ENCODE measurements around the gene RHBDL3. TPM values are rescaled to one million over a fixed set of nuclear protein-coding genes. Genes with fewer than 3 reads are reported as not detected.

Gene RHBDL3
- total and polyA plus RNA-seq, 2 of the 8 experiments (the other 6 are each of a cell fraction or from before 2014, with no cell fraction given): 9.6 to 12.2 TPM

GRCh38 chr17:32275060-32276042 is 9.7 kb downstream of the RHBDL3 start (continued):
- TF ChIP-seq SIN3A (conservative IDR thresholded peaks at IDR 0.05 in 1 of 2, IDR thresholded peaks at IDR 0.05 in 1 of 2; ENCODE audit: low read depth in 1 of 2, low read length in 2 of 2): 0 out of 4 replicates have a peak, but pooled peaks of 1 of the 2 experiments have one; percentile 34
- TF ChIP-seq JUND (IDR thresholded peaks at IDR 0.05; ENCODE audit: low read length): peak; percentile 68; the same call in 1 of the 2 replicates
- TF ChIP-seq BACH1 (IDR thresholded peaks at IDR 0.05; ENCODE audit: low read length): peak; percentile 98
- peak; percentile 87; the same call in 1 of the 2 replicates for TF ChIP-seq MAFK (IDR thresholded peaks at IDR 0.05; ENCODE audit: low read depth, low read length)
- TF ChIP-seq MAX (IDR thresholded peaks at IDR 0.05): peak; percentile 42; the same call in 1 of the 2 replicates
- no peak for TF ChIP-seq TBP (IDR thresholded peaks at IDR 0.05; ENCODE audit: low read depth, low read length)
- TF ChIP-seq BRCA1 (IDR thresholded peaks at IDR 0.05; ENCODE audit: low read depth, low read length): no peak
- TF ChIP-seq EZH2 (IDR thresholded peaks at IDR 0.05; ENCODE audit: low read depth, low read length, severe bottlenecking): no peak
- no peak for TF ChIP-seq SIRT6 (IDR thresholded peaks at IDR 0.05; ENCODE audit: low read length)
- no peak for TF ChIP-seq JUN (IDR thresholded peaks at IDR 0.05; ENCODE audit: low read depth, low read length)
- no peak for TF ChIP-seq CHD1 (IDR thresholded peaks at IDR 0.05; ENCODE audit: low read depth, low read length)
